ENCODE data around the gene RALB.

DNA sequence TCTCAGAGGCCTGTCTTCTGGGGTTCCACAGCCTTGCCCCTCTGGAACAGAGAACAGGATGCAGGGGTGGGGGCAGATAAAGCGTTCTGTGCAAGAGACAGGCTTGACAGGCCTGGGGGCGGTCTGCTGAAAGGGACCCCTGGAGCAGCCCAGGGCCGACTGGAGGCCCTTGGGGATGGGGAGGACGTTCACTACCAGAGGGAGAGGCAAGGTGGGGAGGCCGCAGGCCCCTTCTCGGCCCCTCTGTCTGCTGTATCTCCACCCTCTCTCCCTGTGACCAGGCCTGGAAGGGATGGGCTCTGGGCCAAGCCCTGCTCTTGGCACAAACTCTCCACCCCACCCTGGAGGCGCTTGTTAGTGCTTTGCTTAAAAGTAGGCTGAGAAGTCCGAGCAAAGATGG is 66.0 kb downstream of the RALB start:
- no peak for TF ChIP-seq EZH2 (IDR thresholded peaks at IDR 0.05)
- no peak for TF ChIP-seq POLR2AphosphoS5 (IDR thresholded peaks at IDR 0.05; ENCODE audit: borderline replicate concordance, low read depth, low read length)

All from SK-N-MC (cell line).